HepG2 (cell line): ENCODE data around the gene IVD. TPM values are rescaled to one million over a fixed set of nuclear protein-coding genes. Genes with fewer than 3 reads are reported as not detected.

Source experiments
- BCL6 ChIP-seq: IDR thresholded peaks from 2 replicates; pipeline ENCODE4 v1.6.1; 2016; ENCODE audit warnings: missing genetic modification reagents, missing compliant biosample characterization
- ELF1 ChIP-seq: sonication (generic); formaldehyde crosslinking; IDR thresholded peaks from 2 replicates; pipeline ENCODE4 v1.4.0; 2020; ENCODE audit warnings: missing genetic modification reagents
- GZF1 ChIP-seq: sonication (generic); formaldehyde crosslinking; IDR thresholded peaks from 2 replicates; pipeline ENCODE4 v1.5.1; 2020; ENCODE audit warnings: mild to moderate bottlenecking, missing genetic modification reagents
- KDM2A ChIP-seq: sonication (generic); formaldehyde crosslinking; IDR thresholded peaks from 2 replicates; pipeline ENCODE4 v1.4.0; 2020; ENCODE audit warnings: low read depth, missing genetic modification reagents, borderline replicate concordance
- NR2C2 ChIP-seq: sonication (generic); formaldehyde crosslinking; IDR thresholded peaks from 2 replicates; pipeline ENCODE4 v1.4.0; 2020; ENCODE audit warnings: missing genetic modification reagents, mild to moderate bottlenecking, moderate library complexity, borderline replicate concordance
- RXRB ChIP-seq: IDR thresholded peaks from 2 replicates; pipeline ENCODE4 v1.6.1; 2016; ENCODE audit warnings: borderline replicate concordance, missing genetic modification reagents, missing compliant biosample characterization
- SP1 ChIP-seq, 2 experiments: fragments of 450-650 bp in 1 of 2; sonication (generic) in 1 of 2; formaldehyde crosslinking in 1 of 2; IDR thresholded peaks; 2 replicates each; pipeline versions ENCODE4 v1.4.0 to v1.6.1; 2016 to 2020; ENCODE audit warnings: missing genetic modification reagents in 1 of 2
- SRY ChIP-seq: sonication (generic); formaldehyde crosslinking; IDR thresholded peaks from 2 replicates; pipeline ENCODE4 v1.8.0; 2022; ENCODE audit warnings: mild to moderate bottlenecking, missing genetic modification reagents
- TBX2 ChIP-seq: sonication (generic); formaldehyde crosslinking; IDR thresholded peaks from 2 replicates; pipeline ENCODE4 v1.5.0; 2020; ENCODE audit warnings: missing genetic modification reagents, mild to moderate bottlenecking, borderline replicate concordance
- ZNF136 ChIP-seq: sonication (generic); formaldehyde crosslinking; IDR thresholded peaks from 2 replicates; pipeline ENCODE4 v1.8.1; 2022; ENCODE audit warnings: low read depth, mild to moderate bottlenecking, moderate library complexity, missing genetic modification reagents
- ZNF687 ChIP-seq: sonication (generic); formaldehyde crosslinking; IDR thresholded peaks from 2 replicates; pipeline ENCODE4 v1.5.1; 2020; ENCODE audit warnings: mild to moderate bottlenecking, missing genetic modification reagents, moderate library complexity
- polyA plus RNA-seq, 8 experiments: library from polyadenylated mRNA; depleted of rRNA in 3 of 8; stranded (reverse) in 7 of 8; unstranded in 1 of 8; fragments of >200 nt; fragmentation: Illumina TruSeq in 4 of 8; extraction: Trizol in 4 of 8; gene quantifications; 2 replicates each; pipeline versions ENCODE4 v1.2.1 to v1.2.3, GENCODE V29; 2011 to 2016; ENCODE audit warnings: low read depth in 4 of 8, missing spikeins in 1 of 8, mixed read lengths in 1 of 8; ENCODE audit not compliant: insufficient read depth in 1 of 8
- total RNA-seq, 5 experiments: library from RNA; depleted of rRNA; stranded (reverse); fragments of >200 nt; fragmentation: Illumina TruSeq; extraction: Trizol; gene quantifications; 2 replicates each; pipeline ENCODE4 v1.2.3, GENCODE V29; 2016; ENCODE audit warnings: low read depth in 1 of 5
- TF ChIP-seq, protein P1 (sequence below): sonication (generic); formaldehyde crosslinking; conservative IDR thresholded peaks from 2 replicates; pipeline ENCODE4 v1.8.0; 2022; ENCODE audit warnings: mild to moderate bottlenecking, moderate library complexity, missing genetic modification reagents
- TF ChIP-seq, protein P2 (sequence below): sonication (generic); formaldehyde crosslinking; conservative IDR thresholded peaks from 2 replicates; pipeline ENCODE4 v1.8.0; 2022; ENCODE audit warnings: low read depth, missing genetic modification reagents
- TF ChIP-seq, protein P3 (sequence below): sonication (generic); formaldehyde crosslinking; IDR thresholded peaks from 2 replicates; pipeline ENCODE4 v1.5.1; 2020; ENCODE audit warnings: missing genetic modification reagents, mild to moderate bottlenecking, borderline replicate concordance
- TF ChIP-seq, protein P4 (sequence below): sonication (generic); formaldehyde crosslinking; IDR thresholded peaks from 2 replicates; pipeline ENCODE4 v1.4.0; 2020; ENCODE audit warnings: mild to moderate bottlenecking, low read depth, missing genetic modification reagents

IVD gene
- total and polyA plus RNA-seq, 2 of the 13 experiments (the other 11 are each of a cell fraction or from before 2014, with no cell fraction given), result 48.0 to 53.9 TPM

- TF ChIP-seq, protein P1, sequence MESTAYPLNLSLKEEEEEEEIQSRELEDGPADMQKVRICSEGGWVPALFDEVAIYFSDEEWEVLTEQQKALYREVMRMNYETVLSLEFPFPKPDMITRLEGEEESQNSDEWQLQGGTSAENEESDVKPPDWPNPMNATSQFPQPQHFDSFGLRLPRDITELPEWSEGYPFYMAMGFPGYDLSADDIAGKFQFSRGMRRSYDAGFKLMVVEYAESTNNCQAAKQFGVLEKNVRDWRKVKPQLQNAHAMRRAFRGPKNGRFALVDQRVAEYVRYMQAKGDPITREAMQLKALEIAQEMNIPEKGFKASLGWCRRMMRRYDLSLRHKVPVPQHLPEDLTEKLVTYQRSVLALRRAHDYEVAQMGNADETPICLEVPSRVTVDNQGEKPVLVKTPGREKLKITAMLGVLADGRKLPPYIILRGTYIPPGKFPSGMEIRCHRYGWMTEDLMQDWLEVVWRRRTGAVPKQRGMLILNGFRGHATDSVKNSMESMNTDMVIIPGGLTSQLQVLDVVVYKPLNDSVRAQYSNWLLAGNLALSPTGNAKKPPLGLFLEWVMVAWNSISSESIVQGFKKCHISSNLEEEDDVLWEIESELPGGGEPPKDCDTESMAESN, result peak; percentile 97
- TF ChIP-seq RXRB (CRISPR knock-in tag) (peak; percentile 59; the same call in 1 of the 2 replicates), ELF1 (CRISPR knock-in tag) (peak; percentile 31; the same call in 1 of the 2 replicates), ZNF136 (CRISPR knock-in tag) (0 out of 2 replicates have a peak, but pooled peaks have one; percentile 41), TBX2 (CRISPR knock-in tag) (peak; percentile 82; the same call in 1 of the 2 replicates), GZF1 (CRISPR knock-in tag) (peak; percentile 29; the same call in 1 of the 2 replicates), SRY (peak; percentile 96), NR2C2 (CRISPR knock-in tag) (peak; percentile 56; the same call in 1 of the 2 replicates), ZNF687 (CRISPR knock-in tag) (peak; percentile 99), KDM2A (CRISPR knock-in tag) (peak; percentile 94), BCL6 (CRISPR knock-in tag) (peak; percentile 54), SP1 (IDR thresholded peaks at IDR 0.05) (no peak), SP1 (CRISPR knock-in tag; IDR thresholded peaks at IDR 0.05) (0 out of 2 replicates have a peak, but pooled peaks have one; percentile 29)
- TF ChIP-seq, protein P2, sequence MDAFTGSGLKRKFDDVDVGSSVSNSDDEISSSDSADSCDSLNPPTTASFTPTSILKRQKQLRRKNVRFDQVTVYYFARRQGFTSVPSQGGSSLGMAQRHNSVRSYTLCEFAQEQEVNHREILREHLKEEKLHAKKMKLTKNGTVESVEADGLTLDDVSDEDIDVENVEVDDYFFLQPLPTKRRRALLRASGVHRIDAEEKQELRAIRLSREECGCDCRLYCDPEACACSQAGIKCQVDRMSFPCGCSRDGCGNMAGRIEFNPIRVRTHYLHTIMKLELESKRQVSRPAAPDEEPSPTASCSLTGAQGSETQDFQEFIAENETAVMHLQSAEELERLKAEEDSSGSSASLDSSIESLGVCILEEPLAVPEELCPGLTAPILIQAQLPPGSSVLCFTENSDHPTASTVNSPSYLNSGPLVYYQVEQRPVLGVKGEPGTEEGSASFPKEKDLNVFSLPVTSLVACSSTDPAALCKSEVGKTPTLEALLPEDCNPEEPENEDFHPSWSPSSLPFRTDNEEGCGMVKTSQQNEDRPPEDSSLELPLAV (CRISPR knock-in tag), result peak; percentile 78
- TF ChIP-seq, protein P3, sequence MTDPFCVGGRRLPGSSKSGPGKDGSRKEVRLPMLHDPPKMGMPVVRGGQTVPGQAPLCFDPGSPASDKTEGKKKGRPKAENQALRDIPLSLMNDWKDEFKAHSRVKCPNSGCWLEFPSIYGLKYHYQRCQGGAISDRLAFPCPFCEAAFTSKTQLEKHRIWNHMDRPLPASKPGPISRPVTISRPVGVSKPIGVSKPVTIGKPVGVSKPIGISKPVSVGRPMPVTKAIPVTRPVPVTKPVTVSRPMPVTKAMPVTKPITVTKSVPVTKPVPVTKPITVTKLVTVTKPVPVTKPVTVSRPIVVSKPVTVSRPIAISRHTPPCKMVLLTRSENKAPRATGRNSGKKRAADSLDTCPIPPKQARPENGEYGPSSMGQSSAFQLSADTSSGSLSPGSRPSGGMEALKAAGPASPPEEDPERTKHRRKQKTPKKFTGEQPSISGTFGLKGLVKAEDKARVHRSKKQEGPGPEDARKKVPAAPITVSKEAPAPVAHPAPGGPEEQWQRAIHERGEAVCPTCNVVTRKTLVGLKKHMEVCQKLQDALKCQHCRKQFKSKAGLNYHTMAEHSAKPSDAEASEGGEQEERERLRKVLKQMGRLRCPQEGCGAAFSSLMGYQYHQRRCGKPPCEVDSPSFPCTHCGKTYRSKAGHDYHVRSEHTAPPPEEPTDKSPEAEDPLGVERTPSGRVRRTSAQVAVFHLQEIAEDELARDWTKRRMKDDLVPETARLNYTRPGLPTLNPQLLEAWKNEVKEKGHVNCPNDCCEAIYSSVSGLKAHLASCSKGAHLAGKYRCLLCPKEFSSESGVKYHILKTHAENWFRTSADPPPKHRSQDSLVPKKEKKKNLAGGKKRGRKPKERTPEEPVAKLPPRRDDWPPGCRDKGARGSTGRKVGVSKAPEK (CRISPR knock-in tag), result no peak
- TF ChIP-seq, protein P4, sequence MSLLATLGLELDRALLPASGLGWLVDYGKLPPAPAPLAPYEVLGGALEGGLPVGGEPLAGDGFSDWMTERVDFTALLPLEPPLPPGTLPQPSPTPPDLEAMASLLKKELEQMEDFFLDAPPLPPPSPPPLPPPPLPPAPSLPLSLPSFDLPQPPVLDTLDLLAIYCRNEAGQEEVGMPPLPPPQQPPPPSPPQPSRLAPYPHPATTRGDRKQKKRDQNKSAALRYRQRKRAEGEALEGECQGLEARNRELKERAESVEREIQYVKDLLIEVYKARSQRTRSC (CRISPR knock-in tag), result peak; percentile 79; the same call in 1 of the 2 replicates
These were observed 37.6 kb upstream of the IVD start (continued) for GRCh38 chr15:40367686-40368611.
